ENCODE results near the gene MAP2K1. TPM values are rescaled to one million over a fixed set of nuclear protein-coding genes. Genes with fewer than 3 reads are reported as not detected.

The MAP2K1 gene
- total and polyA plus RNA-seq, 2 donors from 2014 or later, result 33.1 to 49.4 TPM

DNA sequence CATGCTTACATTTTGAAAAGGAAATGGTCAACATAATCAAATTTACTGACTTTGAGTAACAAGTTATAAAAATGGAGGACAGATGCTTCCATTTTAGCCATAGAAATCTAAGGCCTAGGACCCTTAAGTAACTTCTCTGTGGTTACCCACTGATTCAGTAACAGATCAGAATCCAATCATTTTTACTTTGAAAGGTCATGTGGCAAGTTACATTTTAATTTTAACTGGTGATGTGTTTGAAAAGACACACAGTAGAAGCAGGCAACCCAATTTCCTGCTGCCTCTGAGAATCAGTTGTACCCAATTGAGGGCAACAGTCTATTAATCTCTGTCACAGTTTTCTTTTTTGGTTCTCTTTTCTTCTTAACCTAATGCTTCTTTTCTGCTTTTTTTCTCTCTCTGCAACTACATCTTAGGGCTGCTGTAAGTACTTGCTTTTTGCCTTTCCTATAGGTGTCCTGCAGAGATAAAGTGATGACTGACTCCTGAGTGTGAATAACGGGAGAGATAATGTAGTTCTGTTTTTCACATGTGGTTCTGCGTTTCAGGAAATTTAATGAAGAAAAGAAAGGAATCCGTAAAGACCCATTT lies 121.7 kb downstream of the MAP2K1 start:
- no peaks in the 10 kb centered on the region for H3K27me3 ChIP-seq (ENCODE audit: control insufficient read depth, insufficient read depth, low read length)
- no peak overlapping the region for H3K27ac ChIP-seq (ENCODE audit: low read depth in 2 of 2, low read length in 2 of 2)
- no peak overlapping the region for H3K9ac ChIP-seq (ENCODE audit: low read length in 3 of 3)
- peaks cover 2 to 5% (median 2%) of the 10 kb centered on the region in 3 donors for H3K4me1 ChIP-seq (ENCODE audit: control insufficient read depth in 2 of 3, insufficient read depth in 2 of 3, low read depth in 1 of 3, low read length in 3 of 3)
- intact Hi-C loops (cut with DNase I), result no loop called here
- FAIRE-seq (no peak), DNase-seq (no peak)
- H3K9me3 ChIP-seq (ENCODE audit: control insufficient read depth in 2 of 3, insufficient read depth in 1 of 3, low read length in 3 of 3), result no peaks in the 10 kb centered on the region
- TF ChIP-seq, protein P1, sequence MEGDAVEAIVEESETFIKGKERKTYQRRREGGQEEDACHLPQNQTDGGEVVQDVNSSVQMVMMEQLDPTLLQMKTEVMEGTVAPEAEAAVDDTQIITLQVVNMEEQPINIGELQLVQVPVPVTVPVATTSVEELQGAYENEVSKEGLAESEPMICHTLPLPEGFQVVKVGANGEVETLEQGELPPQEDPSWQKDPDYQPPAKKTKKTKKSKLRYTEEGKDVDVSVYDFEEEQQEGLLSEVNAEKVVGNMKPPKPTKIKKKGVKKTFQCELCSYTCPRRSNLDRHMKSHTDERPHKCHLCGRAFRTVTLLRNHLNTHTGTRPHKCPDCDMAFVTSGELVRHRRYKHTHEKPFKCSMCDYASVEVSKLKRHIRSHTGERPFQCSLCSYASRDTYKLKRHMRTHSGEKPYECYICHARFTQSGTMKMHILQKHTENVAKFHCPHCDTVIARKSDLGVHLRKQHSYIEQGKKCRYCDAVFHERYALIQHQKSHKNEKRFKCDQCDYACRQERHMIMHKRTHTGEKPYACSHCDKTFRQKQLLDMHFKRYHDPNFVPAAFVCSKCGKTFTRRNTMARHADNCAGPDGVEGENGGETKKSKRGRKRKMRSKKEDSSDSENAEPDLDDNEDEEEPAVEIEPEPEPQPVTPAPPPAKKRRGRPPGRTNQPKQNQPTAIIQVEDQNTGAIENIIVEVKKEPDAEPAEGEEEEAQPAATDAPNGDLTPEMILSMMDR (IDR thresholded peaks at IDR 0.05; ENCODE audit: borderline replicate concordance, extremely low read depth, insufficient read depth), result no peak
- no peaks in the 10 kb centered on the region for H3K36me3 ChIP-seq (ENCODE audit: control insufficient read depth in 2 of 3, insufficient read depth in 3 of 3, low read length in 3 of 3)
- H3K4me3 ChIP-seq (ENCODE audit: low read length in 3 of 3), result no peak overlapping the region

- no peak overlapping the region for H3K4me3 ChIP-seq (ENCODE audit: low read length in 3 of 3)
- FAIRE-seq (no peak), DNase-seq (no peak)
- H3K36me3 ChIP-seq (ENCODE audit: control insufficient read depth in 2 of 3, insufficient read depth in 3 of 3, low read length in 3 of 3), result no peaks in the 10 kb centered on the region
- no peak overlapping the region for H3K27ac ChIP-seq (ENCODE audit: low read depth in 2 of 2, low read length in 2 of 2)
- TF ChIP-seq, protein P1 (IDR thresholded peaks at IDR 0.05; ENCODE audit: borderline replicate concordance, extremely low read depth, insufficient read depth), result no peak
- H3K9me3 ChIP-seq (ENCODE audit: control insufficient read depth in 2 of 3, insufficient read depth in 1 of 3, low read length in 3 of 3), result no peaks in the 10 kb centered on the region
- no peaks in the 10 kb centered on the region for H3K4me1 ChIP-seq (ENCODE audit: control insufficient read depth in 2 of 3, insufficient read depth in 2 of 3, low read depth in 1 of 3, low read length in 3 of 3)
- H3K9ac ChIP-seq (ENCODE audit: low read length in 3 of 3), result no peak overlapping the region
- H3K27me3 ChIP-seq (ENCODE audit: control insufficient read depth, insufficient read depth, low read length), result no peaks in the 10 kb centered on the region
- intact Hi-C loops (cut with DNase I), result no loop called here
These were observed 127.9 kb downstream of the MAP2K1 start for GRCh38 chr15:66514586-66514985.

DNA sequence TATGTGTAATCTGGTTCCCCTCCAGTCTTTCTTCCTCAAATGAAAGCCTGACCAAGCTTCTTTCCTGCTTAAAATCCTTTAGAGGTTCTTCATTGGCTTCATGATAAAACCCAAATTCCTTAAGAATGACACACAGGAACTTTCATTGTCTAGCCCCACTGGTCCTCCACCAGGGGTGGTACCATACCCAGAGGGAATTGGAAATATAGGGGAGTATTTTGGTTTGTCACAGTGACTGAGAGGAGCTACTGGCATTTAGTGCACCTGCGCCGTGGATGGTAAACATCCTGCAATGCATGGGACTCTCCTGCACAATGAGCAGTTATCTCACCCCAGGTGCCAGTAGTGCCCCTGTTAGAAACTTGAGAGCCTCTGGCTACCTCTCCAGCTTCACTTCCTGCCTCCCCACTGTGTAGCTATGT lies 129.2 kb downstream of the MAP2K1 start:
- Histone ChIP-seq H3K27me3 (ENCODE audit: control insufficient read depth, insufficient read depth, low read length) (no peaks in the 10 kb centered on the region), H3K36me3 (ENCODE audit: control insufficient read depth in 2 of 3, insufficient read depth in 3 of 3, low read length in 3 of 3) (peaks cover 0 to 2% (median 0%) of the 10 kb centered on the region in 3 donors), H3K4me1 (ENCODE audit: control insufficient read depth in 2 of 3, insufficient read depth in 2 of 3, low read depth in 1 of 3, low read length in 3 of 3) (no peaks in the 10 kb centered on the region), H3K27ac (ENCODE audit: low read depth in 2 of 2, low read length in 2 of 2) (no peak overlapping the region), H3K4me3 (ENCODE audit: low read length in 3 of 3) (no peak overlapping the region), H3K9me3 (ENCODE audit: control insufficient read depth in 2 of 3, insufficient read depth in 1 of 3, low read length in 3 of 3) (no peaks in the 10 kb centered on the region), H3K9ac (ENCODE audit: low read length in 3 of 3) (no peak overlapping the region)
- TF ChIP-seq, protein P1 (IDR thresholded peaks at IDR 0.05; ENCODE audit: borderline replicate concordance, extremely low read depth, insufficient read depth), result no peak
- FAIRE-seq (no peak), DNase-seq (no peak)
- intact Hi-C loops (cut with DNase I), result no loop called here

DNA sequence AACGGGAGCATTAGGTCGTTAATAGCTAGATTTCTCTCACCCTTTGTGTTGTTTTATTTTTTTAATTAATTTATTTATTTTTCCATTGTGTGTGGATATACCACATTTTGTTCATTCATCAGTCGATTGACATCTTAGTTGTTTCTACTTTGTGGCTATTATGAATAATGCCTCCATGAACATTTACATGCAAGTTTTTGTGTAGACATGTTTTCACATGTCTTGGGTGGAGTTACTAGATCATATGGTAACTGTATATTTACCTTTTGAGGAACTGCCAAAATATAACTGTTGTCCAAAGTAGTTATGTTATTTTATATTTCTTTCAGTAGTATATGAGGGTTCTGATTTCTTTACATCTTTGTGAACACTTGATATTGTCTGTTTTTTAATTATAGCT lies 137.2 kb downstream of the MAP2K1 start:
- Histone ChIP-seq H3K4me3 (ENCODE audit: low read length in 3 of 3) (no peak overlapping the region), H3K27me3 (ENCODE audit: control insufficient read depth, insufficient read depth, low read length) (no peaks in the 10 kb centered on the region), H3K4me1 (ENCODE audit: control insufficient read depth in 2 of 3, insufficient read depth in 2 of 3, low read depth in 1 of 3, low read length in 3 of 3) (no peaks in the 10 kb centered on the region), H3K36me3 (ENCODE audit: control insufficient read depth in 2 of 3, insufficient read depth in 3 of 3, low read length in 3 of 3) (peaks cover 0 to 4% (median 2%) of the 10 kb centered on the region in 3 donors), H3K27ac (ENCODE audit: low read depth in 2 of 2, low read length in 2 of 2) (no peak overlapping the region), H3K9me3 (ENCODE audit: control insufficient read depth in 2 of 3, insufficient read depth in 1 of 3, low read length in 3 of 3) (no peaks in the 10 kb centered on the region), H3K9ac (ENCODE audit: low read length in 3 of 3) (no peak overlapping the region)
- TF ChIP-seq, protein P1 (IDR thresholded peaks at IDR 0.05; ENCODE audit: borderline replicate concordance, extremely low read depth, insufficient read depth), result no peak
- intact Hi-C loops (cut with DNase I), result no loop called here
- no peak for DNase-seq
- no peak for FAIRE-seq

All from kidney (tissue), 14 donors.